K562 (cell line): ENCODE results near the gene NRN1L. TPM values are rescaled to one million over a fixed set of nuclear protein-coding genes. Genes with fewer than 3 reads are reported as not detected.
A peak's percentile ranks its signal among the peaks of the same experiment; 100 is the strongest.

Source experiments
- ATAC-seq: fragments of 200-7000 bp; cut with Tn5 transposase; 3 replicates; pipeline ENCODE4 v1.9.1; 2020; ENCODE audit warnings: moderate library complexity
- BruUV-seq: library from RNA; stranded (reverse); fragments of 400-500 nt; replicated peaks from 2 replicates; lab custom pipeline; 2021; lab: Mats Ljungman, UMichigan
- CTCF ChIA-PET: fragments of 300-600 bp; formaldehyde crosslinking; extraction: SDS; loops from one replicate; lab custom pipeline; 2021; ENCODE audit warnings: low intra/inter-chr PET ratio; lab: Yijun Ruan, JAX
- POLR2A ChIA-PET: fragments of 300-600, 350-650 bp; sonication (Branson Sonifier 250); formaldehyde crosslinking; extraction: SDS; loops from one replicate; lab custom pipeline; 2021; ENCODE audit warnings: antibody characterized with exemption, inconsistent platforms; lab: Yijun Ruan, JAX
- DNase-seq, 4 experiments: peaks; one replicate each; pipeline versions ENCODE4 v3.0.0 to v3.0.0-alpha.2; 2011 to 2018; ENCODE audit warnings: low spot score in 3 of 4, mixed read lengths in 3 of 4; ENCODE audit errors: extremely low read depth in 1 of 4
- FAIRE-seq: peaks from 2 replicates; lab custom pipeline; 2011; peaks lifted over from hg19 to GRCh38; lab: Jason Lieb, UNC
- H2AFZ ChIP-seq: 2 replicates; pipeline ENCODE4 v1.6.0; 2011; ENCODE audit warnings: low read depth, low read length, control low read depth, inconsistent platforms
- H3K27ac ChIP-seq: fragments of 200-600 bp; 3 replicates; pipeline ENCODE4 v1.8.0; 2011; ENCODE audit warnings: low read depth, mild to moderate bottlenecking, control low read depth, inconsistent platforms, low read length, moderate library complexity, mixed read lengths; ENCODE audit errors: extremely low read depth
- H3K27me3 ChIP-seq, 2 experiments: fragments of 300-600 bp in 1 of 2; 2 replicates in 1 of 2; 3 replicates in 1 of 2; pipeline versions ENCODE4 v1.6.0 to v1.8.0; 2011; ENCODE audit warnings: inconsistent platforms in 2 of 2, low read length in 2 of 2, mild to moderate bottlenecking in 1 of 2, mixed read lengths in 1 of 2, moderate library complexity in 1 of 2; ENCODE audit not compliant: control insufficient read depth in 2 of 2, insufficient read depth in 2 of 2
- H3K36me3 ChIP-seq: fragments of 300-600 bp; 3 replicates; pipeline ENCODE4 v1.8.0; 2011; ENCODE audit warnings: mild to moderate bottlenecking, low read length, inconsistent platforms; ENCODE audit not compliant: control insufficient read depth, insufficient read depth
- H3K4me1 ChIP-seq, 2 experiments: fragments of 200-600 bp in 1 of 2; replicated peaks in 1 of 2; 2 replicates in 1 of 2; 3 replicates in 1 of 2; pipeline versions ENCODE4 v1.5.1 to v1.8.0; 2011; ENCODE audit warnings: inconsistent platforms in 2 of 2, low read length in 2 of 2, mild to moderate bottlenecking in 1 of 2, mixed read lengths in 1 of 2, moderate library complexity in 1 of 2; ENCODE audit not compliant: control insufficient read depth in 2 of 2, insufficient read depth in 2 of 2
- H3K4me2 ChIP-seq: 2 replicates; pipeline ENCODE4 v1.6.1; 2011; ENCODE audit warnings: low read length, control low read depth, inconsistent platforms, mixed read lengths; ENCODE audit not compliant: insufficient read depth
- H3K4me3 ChIP-seq: fragments of 200-600 bp; sonication (generic), shearing (Covaris generic); 2 replicates; pipeline ENCODE4 v1.5.1; 2016; ENCODE audit warnings: control low read depth, inconsistent platforms
- H3K79me2 ChIP-seq: fragments of 200-600 bp; 3 replicates; pipeline ENCODE4 v1.8.0; 2011; ENCODE audit warnings: low read length, inconsistent platforms; ENCODE audit not compliant: control insufficient read depth, insufficient read depth
- H3K9ac ChIP-seq, 2 experiments: 2 replicates each; pipeline versions ENCODE4 v1.6.0 to v1.6.1; 2011; ENCODE audit warnings: low read depth in 2 of 2, low read length in 2 of 2, control low read depth in 1 of 2, inconsistent platforms in 1 of 2, mild to moderate bottlenecking in 1 of 2, mixed read lengths in 1 of 2; ENCODE audit not compliant: insufficient read depth in 1 of 2
- H3K9me1 ChIP-seq: one replicate; pipeline ENCODE4 v1.6.0; 2011; ENCODE audit warnings: inconsistent platforms, mild to moderate bottlenecking, low read length, moderate library complexity; ENCODE audit not compliant: control insufficient read depth, insufficient read depth
- H3K9me3 ChIP-seq: replicated peaks from 2 replicates; pipeline ENCODE4 v1.5.1; 2011; ENCODE audit warnings: low read depth, low read length, inconsistent platforms; ENCODE audit not compliant: control insufficient read depth, insufficient read depth
- H4K20me1 ChIP-seq: replicated peaks from 2 replicates; pipeline ENCODE4 v1.6.1; 2011; ENCODE audit warnings: low read length, inconsistent platforms, mixed read lengths; ENCODE audit not compliant: control insufficient read depth, insufficient read depth
- ATF6 ChIP-seq: sonication (generic); formaldehyde crosslinking; IDR thresholded peaks from 2 replicates; pipeline ENCODE4 v1.4.0; 2020; ENCODE audit warnings: mild to moderate bottlenecking, missing genetic modification reagents
- ETS1 ChIP-seq: conservative IDR thresholded peaks from 2 replicates; pipeline ENCODE4 v1.6.1; 2011; ENCODE audit warnings: low read depth, mild to moderate bottlenecking, low read length; ENCODE audit not compliant: control insufficient read depth
- GTF2B ChIP-seq: IDR thresholded peaks from 2 replicates; pipeline ENCODE4 v1.6.1; 2011; ENCODE audit not compliant: insufficient read length; ENCODE audit errors: extremely low read depth
- HDAC1 ChIP-seq, 2 experiments: fragments of 450-650 bp; IDR thresholded peaks; 2 replicates each; pipeline ENCODE4 v1.6.1; 2016 to 2017; ENCODE audit warnings: inconsistent platforms in 1 of 2, mild to moderate bottlenecking in 1 of 2, moderate library complexity in 1 of 2
- MAX ChIP-seq: sonication (generic); formaldehyde crosslinking; IDR thresholded peaks from 2 replicates; pipeline ENCODE4 v1.9.0; 2022; ENCODE audit warnings: mild to moderate bottlenecking, missing genetic modification reagents
- NRF1 ChIP-seq, 2 experiments: fragments of 450-650 bp; IDR thresholded peaks in 1 of 2; conservative IDR thresholded peaks in 1 of 2; 2 replicates each; pipeline ENCODE4 v1.6.1; 2014; ENCODE audit warnings: mild to moderate bottlenecking in 2 of 2
- POLR2G ChIP-seq: fragments of 200-400 bp; formaldehyde crosslinking; IDR thresholded peaks from 2 replicates; pipeline ENCODE4 v1.6.1; 2017; ENCODE audit warnings: low read depth, mild to moderate bottlenecking, antibody characterized with exemption, low read length, moderate library complexity
- PTBP1 ChIP-seq: fragments of 200-400 bp; formaldehyde crosslinking; IDR thresholded peaks from 2 replicates; pipeline ENCODE4 v1.6.1; 2017; ENCODE audit warnings: low read depth, low read length
- RBM14 ChIP-seq: fragments of 200-400 bp; formaldehyde crosslinking; IDR thresholded peaks from 2 replicates; pipeline ENCODE4 v1.6.1; 2018; ENCODE audit warnings: low read depth, mild to moderate bottlenecking, low read length, moderate library complexity, borderline replicate concordance; ENCODE audit not compliant: insufficient read depth
- SIN3A ChIP-seq, 2 experiments: fragments of 150-350 bp in 1 of 2; IDR thresholded peaks; 2 replicates each; pipeline ENCODE4 v1.6.1; 2011 to 2016; ENCODE audit warnings: borderline replicate concordance in 2 of 2, low read depth in 2 of 2, low read length in 2 of 2, mild to moderate bottlenecking in 2 of 2, moderate library complexity in 2 of 2; ENCODE audit not compliant: control insufficient read depth in 1 of 2
- SP2 ChIP-seq: IDR thresholded peaks from 2 replicates; pipeline ENCODE4 v1.6.1; 2011; ENCODE audit warnings: mild to moderate bottlenecking, low read depth, low read length, moderate library complexity; ENCODE audit not compliant: poor library complexity, severe bottlenecking; ENCODE audit errors: extremely low read depth
- ZC3H11A ChIP-seq: IDR thresholded peaks from 2 replicates; pipeline ENCODE4 v1.6.1; 2012; ENCODE audit warnings: low read depth, low read length, improper control_type of control experiment
- WGBS: fragments of 100-300 bp; shearing (Covaris generic); methylation state at CpG from one replicate; pipeline ENCODE4 v1.1.6; 2016; ENCODE audit warnings: low coverage, mixed read lengths; ENCODE audit not compliant: insufficient coverage; ENCODE audit errors: missing lambda C conversion rate; 5-methylcytosine and 5-hydroxymethylcytosine counted together
- in situ Hi-C: fragments of 300-500 bp; cut with MboI; formaldehyde crosslinking; loops from 4 replicates; pipeline ENCODE4 v1.15.0; 2018; ENCODE audit warnings: inconsistent platforms, mixed read lengths
- intact Hi-C: fragments of 100-400 bp; cut with micrococcal nuclease; formaldehyde crosslinking; loops from 2 replicates; pipeline ENCODE4 v1.14.2; 2022
- polyA plus RNA-seq, 8 experiments: library from polyadenylated mRNA; depleted of rRNA in 4 of 8; stranded (reverse) in 5 of 8; unstranded in 3 of 8; fragments of >200 nt; fragmentation: Nextera tagmentation in 2 of 8; fragmentation: Illumina TruSeq in 1 of 8; extraction: Ambion mirVana in 2 of 8; extraction: Trizol in 1 of 8; gene quantifications; 2 replicates each; pipeline versions ENCODE4 v1.2.1 to v1.2.3, GENCODE V29; 2011 to 2014; ENCODE audit warnings: inconsistent platforms in 1 of 8, missing spikeins in 1 of 8
- total RNA-seq, 7 experiments: library from RNA; depleted of rRNA in 6 of 7; stranded (reverse); fragments of >200 nt in 6 of 7; fragmentation: Illumina TruSeq in 2 of 7; extraction: Trizol in 2 of 7; gene quantifications; 2 replicates each; pipeline versions ENCODE4 v1.2.1 to v1.2.3, GENCODE V29; 2011 to 2021; ENCODE audit warnings: low replicate concordance in 1 of 7

The NRN1L gene
- total and polyA plus RNA-seq, 9 of the 15 experiments (the other 6 are each of a cell fraction or from before 2014, with no cell fraction given), result 0.22 to 0.86 (median 0.61) TPM; not detected in 5

- peak; percentile 19 for ATAC-seq
- Histone ChIP-seq H3K9me1 (no peaks in the 10 kb centered on the region), H3K27me3 (no peaks in the 10 kb centered on the region), H4K20me1 (peaks cover 14% of the 10 kb centered on the region), H3K27ac (peak overlapping the region; percentile 83), H3K4me3 (peak overlapping the region; percentile 85), H3K9me3 (no peaks in the 10 kb centered on the region), H3K4me1 (peaks cover 21% of the 10 kb centered on the region in 2 experiments; a peak in 4 of 5 replicates), H3K36me3 (peaks cover 79% of the 10 kb centered on the region; the same call in 2 of the 3 replicates), H2AFZ (peak overlapping the region; percentile 82), H3K9ac (peak overlapping the region; percentile 87 to 99), H3K4me2 (peak overlapping the region; percentile 89), H3K79me2 (peaks cover 40% of the 10 kb centered on the region)
- in situ Hi-C loops, result no loop called here
- ChIA-PET POLR2A (interaction anchor here (0.6 to 2.6 kb wide), 8 partner anchors 8 to 135 kb away, joined by 3 to 15 read pairs (median 4); partner anchors contain the start of gene NRN1L), CTCF (no interaction called here)
- peak in 1 of 4 experiments; percentile 34 for DNase-seq
- WGBS, result 4% methylated on average over 21 of the region's 23 CpGs
- intact Hi-C loops, result no loop called here
- TF ChIP-seq SP2, result no peak
- TF ChIP-seq POLR2G, result no peak
- 0 out of 4 replicates have a peak, but pooled peaks of 1 of the 2 experiments have one; percentile 22 for TF ChIP-seq SIN3A (IDR thresholded peaks at IDR 0.05; ENCODE audit: borderline replicate concordance in 2 of 2, control insufficient read depth in 1 of 2, low read depth in 2 of 2, low read length in 2 of 2)
- peak; percentile 10; the same call in 1 of the 2 replicates for TF ChIP-seq ETS1
- TF ChIP-seq RBM14, result no peak
- TF ChIP-seq MAX, result peak; percentile 32; the same call in 1 of the 2 replicates
- TF ChIP-seq GTF2B, result no peak
- TF ChIP-seq PTBP1, result no peak
- TF ChIP-seq HDAC1 (IDR thresholded peaks at IDR 0.05), result peak in 1 of 2 experiments; percentile 11; a peak in 1 of 4 replicates
- no peak for TF ChIP-seq ATF6
- peak in 1 of 2 experiments; percentile 3; a peak in 1 of 4 replicates for TF ChIP-seq NRF1 (conservative IDR thresholded peaks at IDR 0.05 in 1 of 2, IDR thresholded peaks at IDR 0.05 in 1 of 2)
- no peak for TF ChIP-seq ZC3H11A
- TSS peak; percentile 55 for BruUV-seq
- peak; percentile 67 for FAIRE-seq
These were observed 11.0 kb upstream of the NRN1L start for GRCh38 chr16:67873435-67874370.
